H9 (cell line): ENCODE measurements around the gene C1orf159. TPM values are rescaled to one million over a fixed set of nuclear protein-coding genes. Genes with fewer than 3 reads are reported as not detected.

ENCODE experiments used
- DNase-seq: peaks from one replicate; pipeline ENCODE4 v3.0.0-alpha.2; 2017
- H2AFZ ChIP-seq: one replicate; pipeline ENCODE4 v1.6.1; 2013; ENCODE audit warnings: mild to moderate bottlenecking, low read length, control low read depth, moderate library complexity
- H2AK5ac ChIP-seq: 2 replicates; pipeline ENCODE4 v1.6.1; 2013; ENCODE audit warnings: low read length, control low read depth, mixed read lengths; ENCODE audit not compliant: insufficient read length
- H2BK120ac ChIP-seq: one replicate; pipeline ENCODE4 v1.6.1; 2013; ENCODE audit warnings: low read depth, mild to moderate bottlenecking, low read length, control low read depth, inconsistent platforms; ENCODE audit not compliant: poor library complexity, severe bottlenecking
- H2BK12ac ChIP-seq: 2 replicates; pipeline ENCODE4 v1.6.1; 2013; ENCODE audit warnings: low read length, control low read depth, mixed read lengths, low read depth; ENCODE audit not compliant: insufficient read length
- H2BK15ac ChIP-seq: 2 replicates; pipeline ENCODE4 v1.6.1; 2013; ENCODE audit warnings: low read depth, low read length, control low read depth
- H2BK20ac ChIP-seq: one replicate; pipeline ENCODE4 v1.6.1; 2013; ENCODE audit warnings: low read depth, mild to moderate bottlenecking, low read length, control low read depth, inconsistent platforms; ENCODE audit not compliant: poor library complexity, severe bottlenecking
- H2BK5ac ChIP-seq: 2 replicates; pipeline ENCODE4 v1.6.1; 2013; ENCODE audit warnings: low read length, control low read depth, mixed read lengths; ENCODE audit not compliant: insufficient read length
- H3K14ac ChIP-seq: 2 replicates; pipeline ENCODE4 v1.6.1; 2013; ENCODE audit warnings: low read length, control low read depth; ENCODE audit not compliant: insufficient read depth
- H3K18ac ChIP-seq: 2 replicates; pipeline ENCODE4 v1.6.1; 2013; ENCODE audit warnings: low read depth, mild to moderate bottlenecking, mixed read lengths, low read length, control low read depth; ENCODE audit not compliant: insufficient read length
- H3K23ac ChIP-seq: 2 replicates; pipeline ENCODE4 v1.6.1; 2013; ENCODE audit warnings: low read length, control low read depth, mixed read lengths, low read depth; ENCODE audit not compliant: insufficient read length
- H3K23me2 ChIP-seq: 2 replicates; pipeline ENCODE4 v1.6.1; 2013; ENCODE audit warnings: low read depth, mild to moderate bottlenecking, mixed read lengths, low read length, control low read depth; ENCODE audit not compliant: insufficient read length, poor library complexity, severe bottlenecking
- H3K27ac ChIP-seq: 2 replicates; pipeline ENCODE4 v1.5.1; 2013; ENCODE audit warnings: low read length, control low read depth, mixed read lengths, low read depth; ENCODE audit not compliant: insufficient read length
- H3K27me3 ChIP-seq: 2 replicates; pipeline ENCODE4 v1.6.1; 2013; ENCODE audit warnings: low read length, control low read depth, inconsistent platforms; ENCODE audit not compliant: insufficient read depth
- H3K4ac ChIP-seq: 2 replicates; pipeline ENCODE4 v1.6.1; 2013; ENCODE audit warnings: low read depth, mild to moderate bottlenecking, control low read depth, inconsistent platforms, low read length, moderate library complexity
- H3K4me1 ChIP-seq: 2 replicates; pipeline ENCODE4 v1.6.1; 2013; ENCODE audit warnings: low read length, control low read depth, inconsistent platforms; ENCODE audit not compliant: insufficient read depth
- H3K4me2 ChIP-seq: 2 replicates; pipeline ENCODE4 v1.6.1; 2013; ENCODE audit warnings: low read length, control low read depth, mixed read lengths; ENCODE audit not compliant: insufficient read length, insufficient read depth
- H3K56ac ChIP-seq: 2 replicates; pipeline ENCODE4 v1.6.1; 2013; ENCODE audit warnings: low read depth, mild to moderate bottlenecking, mixed read lengths, low read length, control low read depth; ENCODE audit not compliant: insufficient read length
- H3K79me1 ChIP-seq: 2 replicates; pipeline ENCODE4 v1.6.1; 2013; ENCODE audit warnings: low read depth, mild to moderate bottlenecking, moderate library complexity, low read length, control low read depth, inconsistent platforms; ENCODE audit not compliant: insufficient read depth, poor library complexity, severe bottlenecking
- H3K79me2 ChIP-seq: 2 replicates; pipeline ENCODE4 v1.6.1; 2013; ENCODE audit warnings: low read length, control low read depth, inconsistent platforms; ENCODE audit not compliant: insufficient read depth
- H3K9ac ChIP-seq: 2 replicates; pipeline ENCODE4 v1.6.1; 2013; ENCODE audit warnings: low read length, control low read depth, mixed read lengths; ENCODE audit not compliant: insufficient read length; ENCODE audit errors: extremely low read depth
- H3K9me3 ChIP-seq: one replicate; pipeline ENCODE4 v1.6.1; 2013; ENCODE audit warnings: low read depth, low read length, inconsistent platforms; ENCODE audit not compliant: control insufficient read depth
- H3T11ph ChIP-seq: one replicate; pipeline ENCODE4 v1.6.1; 2013; ENCODE audit warnings: mild to moderate bottlenecking, low read length, control low read depth, inconsistent platforms
- H4K20me1 ChIP-seq: one replicate; pipeline ENCODE4 v1.6.1; 2013; ENCODE audit not compliant: control insufficient read depth, insufficient read length, insufficient read depth
- H4K5ac ChIP-seq: 2 replicates; pipeline ENCODE4 v1.6.1; 2013; ENCODE audit warnings: low read depth, mild to moderate bottlenecking, mixed read lengths, low read length, control low read depth; ENCODE audit not compliant: insufficient read length
- H4K8ac ChIP-seq: replicated peaks from 2 replicates; pipeline ENCODE4 v1.6.1; 2013; ENCODE audit warnings: low read length, control low read depth, mixed read lengths, low read depth; ENCODE audit not compliant: insufficient read length
- H4K91ac ChIP-seq: 2 replicates; pipeline ENCODE4 v1.6.1; 2013; ENCODE audit warnings: low read depth, mild to moderate bottlenecking, moderate library complexity, mixed read lengths, low read length, control low read depth; ENCODE audit not compliant: insufficient read length
- H3K27ac Mint-ChIP-seq, 3 experiments: 2 replicates in 2 of 3; 3 replicates in 1 of 3; pipeline ENCODE4 v1.8.0; 2020 to 2021; ENCODE audit warnings: mixed read lengths in 3 of 3, mild to moderate bottlenecking in 1 of 3, moderate library complexity in 1 of 3
- H3K27me3 Mint-ChIP-seq: 2 replicates; pipeline ENCODE4 v1.8.0; 2021; ENCODE audit warnings: low read depth, mild to moderate bottlenecking, moderate library complexity, mixed read lengths
- H3K36me3 Mint-ChIP-seq, 3 experiments: 2 replicates in 2 of 3; 3 replicates in 1 of 3; pipeline ENCODE4 v1.8.0; 2020 to 2021; ENCODE audit warnings: low read depth in 3 of 3, mixed read lengths in 3 of 3; ENCODE audit not compliant: insufficient read depth in 1 of 3
- H3K4me1 Mint-ChIP-seq, 2 experiments: 2 replicates each; pipeline ENCODE4 v1.8.0; 2020; ENCODE audit warnings: mixed read lengths in 2 of 2
- H3K4me3 Mint-ChIP-seq, 2 experiments: 2 replicates in 1 of 2; 3 replicates in 1 of 2; pipeline ENCODE4 v1.8.0; 2020 to 2021; ENCODE audit warnings: mild to moderate bottlenecking in 2 of 2, mixed read lengths in 2 of 2, moderate library complexity in 1 of 2
- H3K9me3 Mint-ChIP-seq, 2 experiments: 2 replicates in 1 of 2; 3 replicates in 1 of 2; pipeline ENCODE4 v1.8.0; 2020; ENCODE audit warnings: mild to moderate bottlenecking in 2 of 2, mixed read lengths in 2 of 2, moderate library complexity in 1 of 2
- WGBS: extraction: QIAGEN DNeasy Blood & Tissue Kit; methylation state at CpG from one replicate; pipeline ENCODE4 v1.1.7; 2013; ENCODE audit warnings: missing lambda C conversion rate, low lambda C conversion rate, mixed read lengths; ENCODE audit not compliant: insufficient read length; ENCODE audit errors: extremely low coverage; 5-methylcytosine and 5-hydroxymethylcytosine counted together
- total RNA-seq: library from RNA; stranded (reverse); gene quantifications from 2 replicates; pipeline ENCODE4 v1.2.1, GENCODE V29; 2021
- TF ChIP-seq, protein P1 (sequence below): fragments of 200-600 bp; sonication (generic); conservative IDR thresholded peaks from 3 replicates; pipeline ENCODE4 v1.8.0; 2021; ENCODE audit warnings: antibody characterized with exemption, mild to moderate bottlenecking

Gene C1orf159
- total RNA-seq, 1 experiment from 2014 or later = 12.3 TPM

DNA sequence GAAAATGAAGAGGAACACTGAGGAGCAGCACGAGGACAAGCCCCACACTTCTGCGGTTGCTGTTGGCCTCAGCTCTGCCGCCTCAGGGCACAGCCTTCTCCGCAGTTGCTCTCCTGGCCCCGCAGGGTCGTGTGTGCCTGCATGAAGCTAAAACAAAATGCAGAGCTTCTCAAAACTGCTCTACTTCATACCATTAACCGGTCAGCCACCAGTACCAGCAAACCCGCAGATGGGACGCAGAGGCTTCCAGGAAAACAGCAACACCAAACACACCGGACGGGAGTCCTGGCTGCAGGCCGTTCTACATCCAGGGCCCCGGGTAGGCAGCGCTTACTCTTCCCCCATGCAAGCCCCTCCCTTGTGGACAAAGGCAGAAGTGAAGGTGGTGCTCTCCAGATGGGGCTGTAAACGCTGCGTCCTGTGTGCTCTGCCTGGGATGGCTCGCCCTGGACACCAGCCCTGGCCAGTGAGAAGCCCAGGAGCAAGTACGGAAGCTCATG is 7.1 kb upstream of the C1orf159 start:
- no peak overlapping the region for H3K27ac ChIP-seq
- no peaks in the 10 kb centered on the region; the same call in 1 of the 2 replicates for H3K27me3 ChIP-seq
- no peak overlapping the region for H2BK120ac ChIP-seq
- H4K20me1 ChIP-seq = no peaks in the 10 kb centered on the region
- H4K5ac ChIP-seq = no peak overlapping the region
- no peak overlapping the region for H3K9ac ChIP-seq
- no peak overlapping the region for H2BK15ac ChIP-seq
- H3K4me3 Mint-ChIP-seq = no peak overlapping the region
- no peak overlapping the region for H3K4ac ChIP-seq
- peaks cover 0 to 7% (median 0%) of the 10 kb centered on the region in 3 experiments; a peak in 2 of 7 replicates for H3K36me3 Mint-ChIP-seq
- no peaks in the 10 kb centered on the region for H3K23me2 ChIP-seq
- no peak overlapping the region for H4K91ac ChIP-seq
- no peak overlapping the region for H4K8ac ChIP-seq
- H3K9me3 Mint-ChIP-seq = peaks cover 8 to 9% of the 10 kb centered on the region in 2 experiments; a peak in 4 of 5 replicates
- H3K4me1 ChIP-seq = no peaks in the 10 kb centered on the region
- peaks cover 38% of the 10 kb centered on the region for H3K27me3 Mint-ChIP-seq
- H2BK20ac ChIP-seq = no peak overlapping the region
- no peak overlapping the region for H3K27ac Mint-ChIP-seq
- no peak overlapping the region for H2AFZ ChIP-seq
- H3K18ac ChIP-seq = no peak overlapping the region
- H2AK5ac ChIP-seq = no peak overlapping the region
- H3K79me1 ChIP-seq = no peaks in the 10 kb centered on the region
- no peak overlapping the region for H3K23ac ChIP-seq
- peaks cover 0 to 2% of the 10 kb centered on the region in 2 experiments; a peak in 2 of 4 replicates for H3K4me1 Mint-ChIP-seq
- no peak for DNase-seq
- H3T11ph ChIP-seq = no peak overlapping the region
- H2BK12ac ChIP-seq = no peak overlapping the region
- H3K56ac ChIP-seq = no peak overlapping the region
- no peak overlapping the region; the same call in 1 of the 2 replicates for H3K14ac ChIP-seq
- no CpG with 5 or more reads among the region's 18 CpGs for WGBS
- TF ChIP-seq, protein P1, sequence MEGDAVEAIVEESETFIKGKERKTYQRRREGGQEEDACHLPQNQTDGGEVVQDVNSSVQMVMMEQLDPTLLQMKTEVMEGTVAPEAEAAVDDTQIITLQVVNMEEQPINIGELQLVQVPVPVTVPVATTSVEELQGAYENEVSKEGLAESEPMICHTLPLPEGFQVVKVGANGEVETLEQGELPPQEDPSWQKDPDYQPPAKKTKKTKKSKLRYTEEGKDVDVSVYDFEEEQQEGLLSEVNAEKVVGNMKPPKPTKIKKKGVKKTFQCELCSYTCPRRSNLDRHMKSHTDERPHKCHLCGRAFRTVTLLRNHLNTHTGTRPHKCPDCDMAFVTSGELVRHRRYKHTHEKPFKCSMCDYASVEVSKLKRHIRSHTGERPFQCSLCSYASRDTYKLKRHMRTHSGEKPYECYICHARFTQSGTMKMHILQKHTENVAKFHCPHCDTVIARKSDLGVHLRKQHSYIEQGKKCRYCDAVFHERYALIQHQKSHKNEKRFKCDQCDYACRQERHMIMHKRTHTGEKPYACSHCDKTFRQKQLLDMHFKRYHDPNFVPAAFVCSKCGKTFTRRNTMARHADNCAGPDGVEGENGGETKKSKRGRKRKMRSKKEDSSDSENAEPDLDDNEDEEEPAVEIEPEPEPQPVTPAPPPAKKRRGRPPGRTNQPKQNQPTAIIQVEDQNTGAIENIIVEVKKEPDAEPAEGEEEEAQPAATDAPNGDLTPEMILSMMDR = no peak
- no peaks in the 10 kb centered on the region for H3K79me2 ChIP-seq
- H2BK5ac ChIP-seq = no peak overlapping the region
- no peak overlapping the region for H3K4me2 ChIP-seq
- no peaks in the 10 kb centered on the region for H3K9me3 ChIP-seq
